Spleen (tissue), 11 donors: Measurements from ENCODE around the gene VAV1. TPM values are rescaled to one million over a fixed set of nuclear protein-coding genes. Genes with fewer than 3 reads are reported as not detected.
"Not testable (repeated sequence)": the region's sequence is repeated elsewhere in the genome, so short reads cannot be mapped to it uniquely, and the experiment has no call there.

Source experiments
- DNase-seq: peaks from one replicate; pipeline ENCODE4 v3.0.0-alpha.2; 2020
- H3K27ac ChIP-seq, 8 donors: fragments of 200-600 bp; sonication (generic) in 7 of 8; 1 replicate in 4 of 8; 2 replicates in 4 of 8; pipeline versions ENCODE4 v1.5.0 to v1.8.0; 2016 to 2021; ENCODE audit warnings: inconsistent platforms in 4 of 8, mild to moderate bottlenecking in 4 of 8, moderate library complexity in 1 of 8
- H3K27me3 ChIP-seq, 7 donors: fragments of 200-600 bp; sonication (generic) in 6 of 7; replicated peaks in 1 of 7; 1 replicate in 4 of 7; 2 replicates in 3 of 7; pipeline versions ENCODE4 v1.5.0 to v1.8.0; 2016 to 2021; ENCODE audit warnings: inconsistent platforms in 3 of 7, mild to moderate bottlenecking in 1 of 7
- H3K36me3 ChIP-seq, 6 donors: fragments of 200-600 bp; sonication (generic) in 5 of 6; 1 replicate in 4 of 6; 2 replicates in 2 of 6; pipeline versions ENCODE4 v1.5.0 to v1.8.0; 2016 to 2021; ENCODE audit warnings: inconsistent platforms in 2 of 6
- H3K4me1 ChIP-seq, 6 donors: fragments of 200-600 bp; sonication (generic) in 5 of 6; 1 replicate in 3 of 6; 2 replicates in 3 of 6; pipeline versions ENCODE4 v1.5.0 to v1.8.0; 2016 to 2021; ENCODE audit warnings: inconsistent platforms in 3 of 6
- H3K4me3 ChIP-seq, 8 donors: fragments of 200-600 bp; sonication (generic) in 7 of 8; 1 replicate in 4 of 8; 2 replicates in 4 of 8; pipeline versions ENCODE4 v1.5.0 to v1.8.0; 2016 to 2021; ENCODE audit warnings: inconsistent platforms in 4 of 8, mild to moderate bottlenecking in 4 of 8, moderate library complexity in 2 of 8
- H3K9me3 ChIP-seq, 8 donors: fragments of 200-600 bp; sonication (generic) in 7 of 8; 1 replicate in 4 of 8; 2 replicates in 4 of 8; pipeline versions ENCODE4 v1.5.0 to v1.8.0; 2016 to 2021; ENCODE audit warnings: inconsistent platforms in 4 of 8
- POLR2A ChIP-seq, 3 donors: fragments of 450-650 bp; IDR thresholded peaks; one replicate each; pipeline ENCODE4 v1.5.1; 2017; ENCODE audit warnings: antibody characterized with exemption in 3 of 3, mild to moderate bottlenecking in 1 of 3
- POLR2AphosphoS5 ChIP-seq, 3 donors: sonication (generic); formaldehyde crosslinking; IDR thresholded peaks; one replicate each; pipeline ENCODE4 v1.5.1; 2017; ENCODE audit warnings: antibody characterized with exemption in 3 of 3
- WGBS, 5 donors: extraction: QIAGEN DNeasy Blood & Tissue Kit in 3 of 5; methylation state at CpG; one replicate each; pipeline versions ENCODE4 v1.1.5 to v1.1.7; 2013 to 2018; 5-methylcytosine and 5-hydroxymethylcytosine counted together
- intact Hi-C: fragments of 100-400 bp; cut with DNase I; formaldehyde crosslinking; loops from one replicate; pipeline ENCODE4 v1.15.0; 2023; ENCODE audit warnings: low total_unique reads
- polyA plus RNA-seq, 3 donors: library from polyadenylated mRNA; stranded (reverse); fragments of 200-250 nt; gene quantifications; one replicate each; pipeline ENCODE4 v1.2.1, GENCODE V29; 2013
- total RNA-seq, 7 donors: library from RNA; depleted of rRNA in 3 of 7; stranded (reverse); fragments of >200 nt in 3 of 7; fragmentation: NEBNext Ultra II Directional in 4 of 7; extraction: Animal tissue kit (Norgen Biotek cat#: 25700) in 4 of 7; gene quantifications; one replicate each; pipeline versions ENCODE4 v1.1.0 to v1.2.1, GENCODE V29; 2016 to 2021
- TF ChIP-seq, protein P1 (sequence below), 11 experiments: fragments of 200-600 bp in 7 of 11; fragments of 450-650 bp in 4 of 11; sonication (generic) in 4 of 11; IDR thresholded peaks in 8 of 11; conservative IDR thresholded peaks in 3 of 11; 1 replicate in 7 of 11; 2 replicates in 4 of 11; pipeline versions ENCODE4 v1.4.0 to v1.8.0; 2016 to 2021; ENCODE audit warnings: antibody characterized with exemption in 11 of 11, inconsistent platforms in 4 of 11, mild to moderate bottlenecking in 1 of 11
- donor health status: healthy with polysubstance abuse.
- donor health status: DM: no; HTN: no; CAD: no; lungs with moderate emphysema.
- donor health status: DM: no; HTN: no; CAD: no.
- donor health status: Bipolar disorder and iron deficiency.
- donor health status: healthy.
- donor health status: DM: no; HTN: no; CAD: no.
- donor health status: DM: yes; HTN: yes; CAD: no.

The VAV1 gene
- total and polyA plus RNA-seq, 10 donors: 34.8 to 151 (median 83.1) TPM

DNA sequence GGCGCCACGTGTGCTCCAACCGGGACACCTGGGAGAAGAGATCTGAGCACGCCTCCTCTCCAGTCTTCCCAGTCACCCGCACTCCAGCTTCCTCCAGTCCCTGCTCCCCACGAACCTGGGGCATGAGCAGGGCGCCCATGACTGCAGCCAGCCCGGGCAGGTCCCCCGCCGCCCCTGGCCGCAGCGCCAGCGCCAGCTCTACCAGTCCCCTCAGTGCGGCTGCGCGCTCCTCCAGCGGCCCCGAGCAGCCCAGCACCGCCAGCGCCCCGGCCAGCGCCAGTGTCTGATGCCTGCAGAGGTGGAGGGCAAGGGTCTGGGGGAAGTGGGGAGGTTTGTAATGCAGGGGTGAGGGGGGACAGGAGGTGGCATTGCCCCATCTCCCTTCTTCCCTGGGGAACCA, 18.4 kb upstream of the VAV1 start:
- peak; percentile 76 for DNase-seq
- H3K27me3 ChIP-seq: no peaks in the 10 kb centered on the region
- TF ChIP-seq POLR2A (IDR thresholded peaks at IDR 0.05): no peak
- no peak for TF ChIP-seq POLR2AphosphoS5 (IDR thresholded peaks at IDR 0.05)
- TF ChIP-seq, protein P1, sequence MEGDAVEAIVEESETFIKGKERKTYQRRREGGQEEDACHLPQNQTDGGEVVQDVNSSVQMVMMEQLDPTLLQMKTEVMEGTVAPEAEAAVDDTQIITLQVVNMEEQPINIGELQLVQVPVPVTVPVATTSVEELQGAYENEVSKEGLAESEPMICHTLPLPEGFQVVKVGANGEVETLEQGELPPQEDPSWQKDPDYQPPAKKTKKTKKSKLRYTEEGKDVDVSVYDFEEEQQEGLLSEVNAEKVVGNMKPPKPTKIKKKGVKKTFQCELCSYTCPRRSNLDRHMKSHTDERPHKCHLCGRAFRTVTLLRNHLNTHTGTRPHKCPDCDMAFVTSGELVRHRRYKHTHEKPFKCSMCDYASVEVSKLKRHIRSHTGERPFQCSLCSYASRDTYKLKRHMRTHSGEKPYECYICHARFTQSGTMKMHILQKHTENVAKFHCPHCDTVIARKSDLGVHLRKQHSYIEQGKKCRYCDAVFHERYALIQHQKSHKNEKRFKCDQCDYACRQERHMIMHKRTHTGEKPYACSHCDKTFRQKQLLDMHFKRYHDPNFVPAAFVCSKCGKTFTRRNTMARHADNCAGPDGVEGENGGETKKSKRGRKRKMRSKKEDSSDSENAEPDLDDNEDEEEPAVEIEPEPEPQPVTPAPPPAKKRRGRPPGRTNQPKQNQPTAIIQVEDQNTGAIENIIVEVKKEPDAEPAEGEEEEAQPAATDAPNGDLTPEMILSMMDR (IDR thresholded peaks at IDR 0.05 in 8 of 11, conservative IDR thresholded peaks at IDR 0.05 in 3 of 11): no peak
- no peaks in the 10 kb centered on the region for H3K9me3 ChIP-seq
- peaks cover 0 to 62% (median 31%) of the 10 kb centered on the region in 6 donors for H3K36me3 ChIP-seq
- peaks cover 5 to 29% (median 15%) of the 10 kb centered on the region in 6 donors for H3K4me1 ChIP-seq
- intact Hi-C loops: no loop called here
- H3K4me3 ChIP-seq: peak overlapping the region in 1 of 8 donors; percentile 76
- H3K27ac ChIP-seq: peak overlapping the region in 1 of 8 donors; percentile 80
- 92 to 96% (median 95%) methylated on average over 18 to 22 of the region's 22 CpGs for WGBS, 5 donors

DNA sequence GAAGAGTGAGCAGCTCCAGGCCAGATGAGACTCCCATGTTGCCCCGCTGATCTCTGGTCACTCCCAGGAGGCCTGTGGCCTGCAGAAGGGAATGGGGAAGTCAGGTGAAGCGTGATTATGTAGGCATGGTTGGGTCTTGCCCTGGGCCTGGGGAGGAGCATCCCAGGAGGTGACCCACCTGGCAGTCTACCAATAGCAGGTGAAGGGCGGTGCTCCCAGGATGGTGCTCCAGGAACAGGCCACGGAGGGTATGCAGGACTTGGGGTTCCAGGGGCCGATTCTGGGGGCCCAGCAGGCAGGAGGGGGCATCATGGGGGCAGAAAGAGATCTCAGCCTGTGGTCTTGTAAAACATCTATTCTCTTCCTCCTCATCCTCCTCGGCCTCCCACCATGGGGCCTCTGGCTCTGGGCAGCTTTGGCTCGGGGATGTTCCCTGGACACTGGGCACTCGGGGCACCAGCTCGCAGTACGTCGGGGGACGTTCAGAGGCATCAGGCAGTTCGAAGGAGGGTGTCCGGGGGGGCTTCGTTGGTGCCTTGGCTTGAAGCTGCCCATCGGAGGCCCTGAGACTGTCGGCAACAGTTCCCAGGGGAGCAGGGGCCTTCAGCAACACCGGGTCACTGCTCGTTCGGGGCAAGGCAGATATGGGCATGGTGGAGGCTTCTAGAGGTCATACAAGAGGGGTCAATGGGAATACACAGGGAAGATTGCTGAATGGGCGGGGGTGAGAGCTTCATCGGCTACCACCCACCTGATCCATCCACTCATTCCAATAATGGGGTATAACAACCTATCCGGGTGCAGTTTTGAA, 17.6 kb upstream of the VAV1 start:
- Histone ChIP-seq H3K27ac (no peak overlapping the region), H3K4me1 (peaks cover 5 to 29% (median 15%) of the 10 kb centered on the region in 6 donors), H3K4me3 (no peak overlapping the region), H3K9me3 (no peaks in the 10 kb centered on the region), H3K27me3 (no peaks in the 10 kb centered on the region), H3K36me3 (peaks cover 0 to 62% (median 24%) of the 10 kb centered on the region in 6 donors)
- no peak for DNase-seq
- no peak for TF ChIP-seq POLR2AphosphoS5 (IDR thresholded peaks at IDR 0.05)
- TF ChIP-seq POLR2A (IDR thresholded peaks at IDR 0.05): no peak
- intact Hi-C loops: no loop called here
- WGBS, 5 donors: 90 to 96% (median 91%) methylated on average over 21 to 23 of the region's 23 CpGs

DNA sequence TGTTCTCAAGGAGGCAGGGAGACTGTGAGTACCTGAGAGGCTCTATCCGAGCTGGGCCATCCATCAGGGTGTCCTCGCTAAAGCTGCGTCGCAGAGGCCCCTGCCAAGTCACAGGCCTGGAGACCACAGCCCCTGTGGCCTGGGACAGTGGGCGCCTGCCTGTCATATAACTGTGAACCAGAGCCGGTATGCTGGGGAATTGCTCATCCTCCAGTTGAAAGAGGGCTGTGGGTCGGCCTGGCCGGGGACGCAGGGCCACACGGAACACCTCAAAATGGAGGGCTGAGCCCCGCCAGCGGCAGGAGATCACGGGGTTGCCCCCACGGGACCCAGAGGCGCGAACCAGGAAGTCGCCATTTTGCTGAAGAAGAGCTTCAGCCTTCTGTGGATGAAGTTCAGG, 11.9 kb upstream of the VAV1 start:
- 93 to 98% (median 95%) methylated on average over 14 to 17 of the region's 17 CpGs for WGBS, 5 donors
- Histone ChIP-seq H3K4me3 (no peak overlapping the region), H3K27ac (no peak overlapping the region), H3K9me3 (peaks cover 0 to 4% (median 0%) of the 10 kb centered on the region in 8 donors), H3K27me3 (peaks cover 0 to 7% (median 0%) of the 10 kb centered on the region in 7 donors), H3K4me1 (peaks cover 0 to 18% (median 2%) of the 10 kb centered on the region in 6 donors), H3K36me3 (peaks cover 0 to 43% (median 1%) of the 10 kb centered on the region in 6 donors)
- DNase-seq: no peak
- intact Hi-C loops: no loop called here
- TF ChIP-seq POLR2AphosphoS5 (IDR thresholded peaks at IDR 0.05): no peak
- TF ChIP-seq, protein P1 (IDR thresholded peaks at IDR 0.05 in 8 of 11, conservative IDR thresholded peaks at IDR 0.05 in 3 of 11): no peak
- TF ChIP-seq POLR2A (IDR thresholded peaks at IDR 0.05): no peak

DNA sequence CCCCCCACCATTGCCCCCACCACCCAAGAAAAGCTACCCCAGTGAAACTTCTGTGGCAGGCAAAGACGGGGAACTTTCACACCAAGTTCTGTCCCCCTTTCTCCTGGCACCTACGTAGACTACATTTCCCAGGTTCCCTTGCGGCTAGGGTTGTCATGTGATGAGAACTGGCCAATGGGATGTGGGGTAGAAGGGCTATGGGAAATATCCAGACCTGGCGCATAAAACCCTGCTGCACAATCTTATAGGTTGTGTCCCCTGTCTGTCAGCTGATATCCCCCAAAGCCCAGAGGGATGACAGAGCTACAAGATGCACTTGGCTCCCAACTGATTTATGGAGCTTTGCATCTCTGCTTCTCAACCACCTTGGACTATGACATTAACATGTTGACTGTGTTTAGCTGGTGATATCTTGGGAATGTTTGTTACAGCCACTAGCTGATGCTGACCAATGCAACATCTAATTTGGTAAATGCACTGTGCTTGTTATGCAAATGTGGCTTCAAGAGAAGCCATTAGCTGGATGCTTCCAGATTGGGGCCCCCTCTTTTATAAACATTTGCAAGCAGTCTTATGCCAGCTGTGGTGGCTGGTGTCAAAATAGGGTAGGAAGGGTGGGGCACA, 11.3 kb upstream of the VAV1 start:
- peaks cover 0 to 4% (median 0%) of the 10 kb centered on the region in 8 donors for H3K9me3 ChIP-seq
- intact Hi-C loops: no loop called here
- DNase-seq: no peak
- no peak overlapping the region for H3K27ac ChIP-seq
- no peak overlapping the region for H3K4me3 ChIP-seq
- H3K27me3 ChIP-seq: peaks cover 0 to 12% (median 0%) of the 10 kb centered on the region in 7 donors
- TF ChIP-seq, protein P1 (IDR thresholded peaks at IDR 0.05 in 8 of 11, conservative IDR thresholded peaks at IDR 0.05 in 3 of 11): no peak
- no peak for TF ChIP-seq POLR2AphosphoS5 (IDR thresholded peaks at IDR 0.05)
- no peak for TF ChIP-seq POLR2A (IDR thresholded peaks at IDR 0.05)
- 79 to 93% (median 90%) methylated on average over 4 of the region's 4 CpGs for WGBS, 5 donors
- peaks cover 0 to 43% (median 1%) of the 10 kb centered on the region in 6 donors for H3K36me3 ChIP-seq
- H3K4me1 ChIP-seq: peaks cover 3 to 24% (median 7%) of the 10 kb centered on the region in 6 donors

DNA sequence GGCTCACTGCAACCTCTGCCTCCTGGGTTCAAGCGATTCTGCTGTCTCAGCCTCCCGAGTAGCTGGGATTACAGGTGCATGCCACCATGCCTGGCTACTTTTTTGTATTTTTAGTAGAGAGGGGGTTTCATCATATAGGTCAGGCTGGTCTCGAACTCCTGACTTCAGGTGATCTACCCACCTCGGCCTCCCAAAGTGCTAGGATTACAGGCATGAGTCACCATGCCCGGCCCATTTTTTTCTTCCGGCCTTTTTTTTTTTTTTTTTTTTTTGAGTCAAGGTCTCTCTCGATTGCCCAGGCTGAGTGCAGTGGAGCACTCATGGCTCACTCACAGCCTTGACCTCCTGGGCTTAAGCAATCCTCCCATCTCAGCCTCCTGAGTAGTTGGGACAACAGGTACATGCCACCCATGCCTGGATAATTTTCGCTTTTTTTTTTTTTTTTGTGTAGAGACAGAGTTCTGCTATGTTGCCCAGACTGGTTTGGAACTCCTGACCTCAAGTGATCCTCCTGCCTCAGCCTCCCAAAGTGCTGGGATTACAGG, 10.2 kb upstream of the VAV1 start:
- intact Hi-C loops, H3K4me3 ChIP-seq, H3K9me3 ChIP-seq, H3K27ac ChIP-seq, DNase-seq: not testable (repeated sequence)
- peaks cover 6 to 27% (median 18%) of the 10 kb centered on the region in 6 donors for H3K4me1 ChIP-seq
- peaks cover 0 to 24% (median 0%) of the 10 kb centered on the region in 7 donors for H3K27me3 ChIP-seq
- WGBS, 5 donors: 80 to 90% (median 87%) methylated on average over 8 of the region's 8 CpGs
- peaks cover 0 to 43% (median 1%) of the 10 kb centered on the region in 6 donors for H3K36me3 ChIP-seq
